Measurements from ENCODE around the gene PDCD10.
A peak's percentile ranks its signal among the peaks of the same experiment; 100 is the strongest.

Gene PDCD10

GRCh38 chr3:167653760-167654159, 80.9 kb downstream of the PDCD10 start, which contains the start of gene WDR49:
Gene WDR49, minus strand, starts transcription at chr3:167653942. Its CDS starts 517 bp downstream, at chr3:167653425.
- in situ Hi-C loops (cut with HindIII; ENCODE audit: low pct_unique_long_range_greater_than_20kb, low sequenced_read_pairs) = no loop called here

GRCh38 chr3:167653155-167653554, 81.5 kb downstream of the PDCD10 start:
- DNase-seq (ENCODE audit: low read depth in 1 of 2, low spot score in 1 of 2) = no peak
- TF ChIP-seq JUND (IDR thresholded peaks at IDR 0.05; ENCODE audit: low read depth) = no peak
- in situ Hi-C loops (cut with HindIII; ENCODE audit: low pct_unique_long_range_greater_than_20kb, low sequenced_read_pairs) = no loop called here

More at GRCh38 chr3:167653760-167654159, 80.9 kb downstream of the PDCD10 start, which contains the start of gene WDR49:
- peak in 1 of 2 experiments; percentile 36 for DNase-seq (ENCODE audit: low read depth in 1 of 2, low spot score in 1 of 2)
- no peak for TF ChIP-seq JUND (IDR thresholded peaks at IDR 0.05; ENCODE audit: low read depth)

DNA sequence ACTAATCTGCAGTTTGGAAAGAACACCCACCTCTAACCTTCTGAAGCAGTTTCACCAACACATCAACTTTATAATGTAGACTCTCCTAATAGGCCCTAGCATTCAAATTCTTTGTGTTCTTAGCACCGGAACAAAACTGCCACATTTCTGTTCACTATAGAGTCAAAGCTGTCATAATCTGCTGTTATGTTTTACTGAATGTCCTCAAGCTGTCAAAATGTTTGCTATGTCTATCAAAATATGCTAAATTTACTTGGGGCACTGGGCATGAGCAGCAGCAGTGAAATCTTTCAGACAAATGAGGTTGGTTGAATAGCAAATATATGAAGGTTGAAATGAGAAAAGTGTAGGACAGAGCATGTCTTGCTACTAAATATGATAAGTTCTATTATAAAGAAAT, 82.9 kb downstream of the PDCD10 start:
- DNase-seq (ENCODE audit: low read depth in 1 of 2, low spot score in 1 of 2) = no peak
- no peak for TF ChIP-seq JUND (IDR thresholded peaks at IDR 0.05; ENCODE audit: low read depth)
- in situ Hi-C loops (cut with HindIII; ENCODE audit: low pct_unique_long_range_greater_than_20kb, low sequenced_read_pairs) = no loop called here

DNA sequence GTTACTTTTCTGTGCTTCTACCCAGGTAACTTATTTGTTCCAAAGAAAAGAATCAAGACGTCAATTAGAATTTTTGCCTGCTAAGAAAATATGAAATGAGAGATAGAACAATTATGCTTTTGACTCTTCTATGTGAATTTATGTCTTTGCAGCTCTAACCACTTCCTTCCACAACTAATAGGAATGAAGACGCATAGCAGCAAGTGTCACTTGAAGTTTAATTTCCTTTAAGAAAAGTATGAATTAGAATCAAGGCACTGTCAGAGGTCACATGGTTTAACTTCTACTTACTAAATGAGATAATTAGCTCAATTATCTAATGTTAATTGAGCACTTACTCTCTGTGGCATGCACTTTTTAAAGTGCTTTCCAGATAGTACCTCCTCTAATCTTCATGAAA, 84.2 kb downstream of the PDCD10 start:
- TF ChIP-seq JUND (IDR thresholded peaks at IDR 0.05; ENCODE audit: low read depth) = no peak
- in situ Hi-C loops (cut with HindIII; ENCODE audit: low pct_unique_long_range_greater_than_20kb, low sequenced_read_pairs) = no loop called here
- no peak for DNase-seq (ENCODE audit: low read depth in 1 of 2, low spot score in 1 of 2)

DNA sequence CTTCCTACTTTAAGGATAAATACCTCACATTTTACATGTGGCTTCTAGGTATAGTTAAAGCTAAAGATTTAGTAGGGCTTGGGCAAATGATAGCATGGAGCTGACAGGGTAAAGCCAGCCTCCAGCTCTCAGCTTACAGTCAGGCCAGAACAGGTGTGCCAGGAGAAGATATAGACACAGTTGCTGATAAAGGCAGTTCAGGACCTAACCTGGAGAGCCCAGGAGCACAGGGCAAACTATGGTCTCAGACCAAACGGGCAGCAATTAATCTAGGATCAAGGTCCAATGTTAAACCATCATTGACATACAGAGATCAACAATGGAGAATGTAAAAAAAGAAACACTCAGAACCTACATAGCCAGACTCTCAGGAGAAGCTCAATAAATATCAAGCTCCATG, 84.9 kb downstream of the PDCD10 start:
- TF ChIP-seq JUND (IDR thresholded peaks at IDR 0.05; ENCODE audit: low read depth) = no peak
- in situ Hi-C loops (cut with HindIII; ENCODE audit: low pct_unique_long_range_greater_than_20kb, low sequenced_read_pairs) = no loop called here
- no peak for DNase-seq (ENCODE audit: low read depth in 1 of 2, low spot score in 1 of 2)

- in situ Hi-C loops (cut with HindIII; ENCODE audit: low pct_unique_long_range_greater_than_20kb, low sequenced_read_pairs) = no loop called here
- DNase-seq (ENCODE audit: low read depth in 1 of 2, low spot score in 1 of 2) = no peak
- no peak for TF ChIP-seq JUND (IDR thresholded peaks at IDR 0.05; ENCODE audit: low read depth)
Observed at GRCh38 chr3:167644611-167645010, 90.1 kb downstream of the PDCD10 start.

Data from T47D (cell line).